Activated CD8-positive, alpha-beta T cell treated with anti-CD3 and anti-CD28 coated beads for 36 hours (primary cell): Measurements from ENCODE around the gene RUNX1. TPM values are rescaled to one million over a fixed set of nuclear protein-coding genes. Genes with fewer than 3 reads are reported as not detected.

Experiments
- ATAC-seq: fragments of 200-7000 bp; cut with Tn5 transposase; one replicate; pipeline ENCODE4 v1.10.0; 2021; ENCODE audit warnings: mild to moderate bottlenecking, moderate library complexity
- CTCF ChIA-PET: fragments of 350-600 bp; sonication (Branson Sonifier 250); formaldehyde crosslinking; loops from one replicate; lab custom pipeline; 2021; ENCODE audit warnings: antibody characterized with exemption; lab: Charles Lee
- POLR2A ChIA-PET: fragments of 350-600 bp; sonication (Branson Sonifier 250); formaldehyde crosslinking; loops from one replicate; lab custom pipeline; 2021; ENCODE audit warnings: antibody characterized with exemption; lab: Charles Lee
- DNase-seq: peaks from one replicate; pipeline ENCODE4 v3.0.0-alpha.2; 2020
- H3K27ac Mint-ChIP-seq: one replicate; pipeline ENCODE4 v1.8.0; 2021; ENCODE audit warnings: mild to moderate bottlenecking, mixed read lengths
- H3K27me3 Mint-ChIP-seq: one replicate; pipeline ENCODE4 v1.8.0; 2021; ENCODE audit warnings: mixed read lengths
- H3K36me3 Mint-ChIP-seq: one replicate; pipeline ENCODE4 v1.8.0; 2021; ENCODE audit warnings: low read depth, mixed read lengths
- H3K4me1 Mint-ChIP-seq: one replicate; pipeline ENCODE4 v1.8.0; 2021; ENCODE audit warnings: low read depth, mixed read lengths
- H3K4me3 Mint-ChIP-seq: one replicate; pipeline ENCODE4 v1.8.0; 2021; ENCODE audit warnings: mild to moderate bottlenecking, moderate library complexity, mixed read lengths
- H3K9me3 Mint-ChIP-seq: one replicate; pipeline ENCODE4 v1.8.0; 2021; ENCODE audit warnings: mixed read lengths
- CTCF ChIP-seq: fragments of 200-600 bp; IDR thresholded peaks from one replicate; pipeline ENCODE4 v1.8.0; 2022; ENCODE audit warnings: antibody characterized with exemption, mild to moderate bottlenecking
- intact Hi-C: fragments of 100-400 bp; cut with micrococcal nuclease; formaldehyde crosslinking; loops from one replicate; pipeline ENCODE4 v1.10.0; 2022
- total RNA-seq, 2 experiments: library from RNA; stranded (reverse); gene quantifications; one replicate each; pipeline ENCODE4 v1.2.3, GENCODE V29; 2021

Gene RUNX1
- total RNA-seq, 2 experiments from 2014 or later = 18.7 to 19.0 TPM

GRCh38 chr21:35058058-35058457, 9.0 kb upstream of the RUNX1 start:
- CTCF ChIA-PET = interaction anchor here (0.9 to 1.4 kb wide), 3 partner anchors 8 to 17 kb away, joined by 3 to 5 read pairs (median 3); no protein-coding TSS in a partner anchor
- intact Hi-C loops = no loop called here
- no peak overlapping the region for H3K27ac Mint-ChIP-seq

GRCh38 chr21:35057428-35057827, 8.3 kb upstream of the RUNX1 start:
- intact Hi-C loops = no loop called here
- POLR2A ChIA-PET = interaction anchor here (1.4 kb wide), 1 partner anchor 15 kb away, joined by 4 read pairs; no protein-coding TSS in a partner anchor

More at GRCh38 chr21:35058058-35058457, 9.0 kb upstream of the RUNX1 start:
- DNase-seq = no peak
- H3K36me3 Mint-ChIP-seq = no peaks in the 10 kb centered on the region
- POLR2A ChIA-PET = interaction anchor here (1.4 kb wide), 1 partner anchor 15 kb away, joined by 4 read pairs; no protein-coding TSS in a partner anchor
- peaks cover 17% of the 10 kb centered on the region for H3K4me1 Mint-ChIP-seq
- no peaks in the 10 kb centered on the region for H3K9me3 Mint-ChIP-seq
- TF ChIP-seq CTCF = no peak
- no peaks in the 10 kb centered on the region for H3K27me3 Mint-ChIP-seq
- ATAC-seq = no peak
- H3K4me3 Mint-ChIP-seq = no peak overlapping the region

DNA sequence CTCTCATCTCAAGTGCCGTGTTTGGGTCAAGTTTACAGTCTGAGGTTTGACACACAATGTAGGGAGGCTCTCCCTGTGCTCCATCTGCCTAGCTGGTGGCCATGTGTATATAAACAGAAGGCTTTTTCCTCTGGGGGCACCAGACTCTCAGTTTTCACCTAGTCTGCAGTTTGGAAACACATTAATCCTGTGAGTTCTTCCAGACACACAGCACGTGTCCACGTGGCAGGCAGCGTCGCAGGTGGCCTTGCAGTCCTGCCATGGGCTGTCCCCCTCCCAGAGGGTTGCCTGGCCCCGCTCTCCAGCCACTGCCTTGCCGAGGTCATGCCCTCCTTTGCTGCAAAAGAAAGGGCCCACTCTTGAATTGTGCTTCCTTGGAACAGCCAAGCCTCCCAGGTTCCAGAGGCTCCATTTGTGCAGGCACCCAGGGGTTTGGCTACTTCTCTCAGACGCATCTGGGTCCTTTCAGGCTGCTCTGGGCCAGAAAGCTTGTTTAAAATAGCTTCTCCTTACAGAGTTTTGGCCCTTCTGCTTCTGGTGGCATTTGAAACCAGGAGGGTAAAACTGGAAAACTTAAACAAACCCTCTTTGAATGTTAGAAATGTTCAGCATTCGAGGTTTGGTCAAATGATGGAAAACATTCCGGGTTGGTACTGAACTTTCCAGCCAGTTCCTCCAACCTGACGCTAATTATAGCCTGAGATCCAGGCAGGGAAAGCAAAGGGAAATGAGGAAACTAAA, 4.4 kb upstream of the RUNX1 start:
- TF ChIP-seq CTCF = no peak
- Mint-ChIP-seq H3K36me3 (no peaks in the 10 kb centered on the region), H3K4me3 (no peak overlapping the region), H3K27ac (no peak overlapping the region), H3K27me3 (no peaks in the 10 kb centered on the region), H3K4me1 (peaks cover 44% of the 10 kb centered on the region), H3K9me3 (no peaks in the 10 kb centered on the region)
- POLR2A ChIA-PET = interaction anchor here (0.6 kb wide), 1 partner anchor 19 kb away, joined by 3 read pairs; no protein-coding TSS in a partner anchor
- CTCF ChIA-PET = interaction anchor here (2.1 to 8.7 kb wide), 2 partner anchors 166 to 347 kb away, joined by 9 to 89 read pairs; no protein-coding TSS in a partner anchor
- no peak for DNase-seq
- intact Hi-C loops = loop anchor here (5.0 kb wide), 1 partner anchor 169 kb away; no protein-coding TSS in a partner anchor
- no peak for ATAC-seq

More at GRCh38 chr21:35057428-35057827, 8.3 kb upstream of the RUNX1 start:
- H3K4me1 Mint-ChIP-seq = peaks cover 21% of the 10 kb centered on the region
- TF ChIP-seq CTCF = no peak
- no peaks in the 10 kb centered on the region for H3K27me3 Mint-ChIP-seq
- H3K27ac Mint-ChIP-seq = no peak overlapping the region
- ATAC-seq = no peak
- CTCF ChIA-PET = interaction anchor here (0.9 to 1.0 kb wide), 2 partner anchors 9 kb away, joined by 3 read pairs; no protein-coding TSS in a partner anchor
- no peak overlapping the region for H3K4me3 Mint-ChIP-seq
- no peaks in the 10 kb centered on the region for H3K36me3 Mint-ChIP-seq
- no peaks in the 10 kb centered on the region for H3K9me3 Mint-ChIP-seq
- DNase-seq = no peak

- Mint-ChIP-seq H3K27ac (no peak overlapping the region), H3K4me3 (no peak overlapping the region), H3K27me3 (no peaks in the 10 kb centered on the region), H3K9me3 (no peaks in the 10 kb centered on the region), H3K4me1 (peaks cover 48% of the 10 kb centered on the region), H3K36me3 (no peaks in the 10 kb centered on the region)
- intact Hi-C loops = loop anchor here (5.0 kb wide), 1 partner anchor 170 kb away; no protein-coding TSS in a partner anchor
- ChIA-PET CTCF (interaction anchor here (1.4 to 8.7 kb wide), 4 partner anchors 25 to 347 kb away, joined by 5 to 89 read pairs (median 10); no protein-coding TSS in a partner anchor), POLR2A (interaction anchor here (0.6 to 0.9 kb wide), 2 partner anchors 20 to 152 kb away, joined by 3 read pairs; no protein-coding TSS in a partner anchor)
- no peak for DNase-seq
- no peak for ATAC-seq
- TF ChIP-seq CTCF = no peak
Observed at GRCh38 chr21:35052801-35053200, 3.7 kb upstream of the RUNX1 start.
